ENCODE data around the gene PLPPR3.

DNA sequence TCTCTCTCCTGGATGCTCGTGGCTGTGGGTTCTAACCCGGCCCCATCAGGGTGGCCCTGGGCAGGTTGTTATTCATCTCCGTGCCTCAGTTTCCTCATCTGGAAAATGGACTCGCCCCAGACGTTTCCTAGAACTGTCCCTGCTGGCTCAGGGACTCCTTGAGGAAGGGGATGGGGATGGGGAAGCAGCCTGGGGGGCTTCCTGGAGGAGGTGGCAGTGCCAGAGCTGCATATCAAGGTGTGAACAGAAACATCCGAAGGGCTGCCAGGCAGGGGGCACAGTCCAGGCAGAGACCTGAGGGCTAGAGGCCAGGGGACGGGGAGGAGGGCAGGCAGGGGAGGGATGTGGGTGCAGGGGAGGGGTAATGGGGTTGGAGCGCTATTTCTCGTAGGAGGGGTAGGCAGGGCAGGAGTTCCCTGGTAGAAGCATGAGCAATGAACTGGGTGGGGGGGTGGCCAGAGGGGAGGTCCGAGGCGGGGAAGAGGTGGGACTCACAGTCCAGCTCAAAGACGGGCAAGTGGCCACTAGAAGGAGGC is 26.7 kb upstream of the PLPPR3 start:
- TF ChIP-seq, protein P1, sequence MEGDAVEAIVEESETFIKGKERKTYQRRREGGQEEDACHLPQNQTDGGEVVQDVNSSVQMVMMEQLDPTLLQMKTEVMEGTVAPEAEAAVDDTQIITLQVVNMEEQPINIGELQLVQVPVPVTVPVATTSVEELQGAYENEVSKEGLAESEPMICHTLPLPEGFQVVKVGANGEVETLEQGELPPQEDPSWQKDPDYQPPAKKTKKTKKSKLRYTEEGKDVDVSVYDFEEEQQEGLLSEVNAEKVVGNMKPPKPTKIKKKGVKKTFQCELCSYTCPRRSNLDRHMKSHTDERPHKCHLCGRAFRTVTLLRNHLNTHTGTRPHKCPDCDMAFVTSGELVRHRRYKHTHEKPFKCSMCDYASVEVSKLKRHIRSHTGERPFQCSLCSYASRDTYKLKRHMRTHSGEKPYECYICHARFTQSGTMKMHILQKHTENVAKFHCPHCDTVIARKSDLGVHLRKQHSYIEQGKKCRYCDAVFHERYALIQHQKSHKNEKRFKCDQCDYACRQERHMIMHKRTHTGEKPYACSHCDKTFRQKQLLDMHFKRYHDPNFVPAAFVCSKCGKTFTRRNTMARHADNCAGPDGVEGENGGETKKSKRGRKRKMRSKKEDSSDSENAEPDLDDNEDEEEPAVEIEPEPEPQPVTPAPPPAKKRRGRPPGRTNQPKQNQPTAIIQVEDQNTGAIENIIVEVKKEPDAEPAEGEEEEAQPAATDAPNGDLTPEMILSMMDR (IDR thresholded peaks at IDR 0.05 in 8 of 11, conservative IDR thresholded peaks at IDR 0.05 in 3 of 11): no peak
- no peak for TF ChIP-seq POLR2A (IDR thresholded peaks at IDR 0.05)
